KBM-7 (cell line): ENCODE results near the gene RNF148.

Experiments
- DNase-seq: peaks from one replicate; pipeline ENCODE4 v3.0.0-alpha.2; 2015
- in situ Hi-C: fragments of 300-500 bp; cut with MboI; formaldehyde crosslinking; loops from 2 replicates; pipeline ENCODE4 v1.14.3; 2020; ENCODE audit warnings: low sequenced_read_pairs, low pct_unique_long_range_greater_than_20kb, mixed read lengths

RNF148 gene

GRCh38 chr7:122653685-122654084 is 49.0 kb downstream of the RNF148 start:
- DNase-seq, result peak; percentile 3
- in situ Hi-C loops, result no loop called here

DNA sequence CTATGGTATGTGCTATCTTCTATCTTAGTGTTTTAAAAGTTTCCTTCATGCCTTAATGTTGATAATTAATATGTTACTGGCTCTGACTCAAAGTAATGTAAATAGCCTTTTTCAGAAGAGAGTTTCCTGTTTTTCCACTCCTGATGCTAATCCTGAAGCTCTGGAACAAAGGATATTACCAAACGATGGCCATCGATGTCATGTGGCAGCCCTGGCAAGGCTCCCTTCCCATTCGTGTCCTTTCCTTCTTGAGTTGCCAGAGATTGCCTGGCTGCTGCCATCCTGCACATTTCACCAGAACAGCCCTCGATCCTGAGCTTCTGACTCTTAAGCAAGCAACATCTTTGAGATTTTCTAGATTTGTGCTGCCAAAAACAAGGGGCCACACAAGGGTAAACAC is 49.8 kb downstream of the RNF148 start:
- in situ Hi-C loops, result no loop called here
- DNase-seq, result no peak
